Cardiac ventricle fibroblast (primary cell): ENCODE results near the gene ENOPH1. TPM values are rescaled to one million over a fixed set of nuclear protein-coding genes. Genes with fewer than 3 reads are reported as not detected.

Experiments
- total RNA-seq: library from RNA; depleted of rRNA; stranded (reverse); fragments of >200 nt; gene quantifications from 2 replicates; pipeline ENCODE4 v1.2.3, GENCODE V29; 2015

Gene ENOPH1
- total RNA-seq, result 24.2 and 24.3 TPM in 2 replicates

DNA sequence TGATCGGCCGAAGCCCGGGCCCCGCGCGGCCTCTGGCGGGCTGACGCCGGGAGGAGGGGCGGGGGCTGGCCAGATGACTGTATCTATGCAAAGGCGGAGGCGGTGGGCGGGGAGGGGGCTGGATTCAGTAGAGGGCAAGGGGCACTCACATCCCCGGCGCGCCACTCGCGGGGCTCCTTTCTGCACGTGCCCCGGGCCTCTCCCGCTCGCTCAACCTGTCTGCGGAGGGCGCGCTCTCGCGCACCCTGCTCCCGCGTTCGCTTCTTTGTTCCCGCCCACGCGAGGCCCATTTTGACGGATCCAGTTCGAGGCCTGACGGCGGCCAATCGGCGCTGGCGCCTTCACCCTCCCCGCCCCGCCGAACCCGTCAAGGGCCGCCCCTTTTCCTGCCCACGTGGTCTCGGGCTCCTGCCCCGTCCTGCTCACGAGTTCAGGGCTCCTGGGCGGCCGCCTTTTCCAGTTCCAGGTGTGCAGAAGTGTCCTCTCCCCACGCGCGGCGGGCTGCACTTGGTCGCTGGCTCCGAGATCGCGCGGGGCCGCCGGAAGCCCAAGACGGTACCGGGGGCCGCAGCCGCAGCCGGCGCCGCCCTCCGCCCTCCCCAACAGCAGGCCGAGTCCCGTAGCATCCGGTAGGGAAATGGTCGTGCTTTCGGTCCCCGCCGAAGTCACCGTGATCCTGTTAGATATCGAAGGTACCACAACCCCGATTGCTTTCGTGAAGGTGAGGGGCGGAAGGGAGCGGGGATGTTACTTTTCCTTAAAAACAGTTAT is at the start of gene ENOPH1, which contains the start of gene HNRNPDL:
ENOPH1 (plus strand) TSS at position 398 of the 771 bp plus-strand sequence; CDS start at position 638, 240 bp downstream.
HNRNPDL (minus strand) TSS at position 270 of the 771 bp plus-strand sequence. CDS start 772 bp downstream, outside the sequence.

Other genes starting within 250 kb of the ENOPH1 start
- 32.8 and 47.0 TPM in 2 replicates for gene HNRNPD, start 56.6 kb upstream of the ENOPH1 start, total RNA-seq
- 60.1 and 68.1 TPM in 2 replicates for gene HNRNPDL, start 128 bp upstream of the ENOPH1 start, total RNA-seq
- gene TMEM150C, start 131.4 kb downstream of the ENOPH1 start, total RNA-seq, result 3.2 and 4.2 TPM in 2 replicates